Hepatocyte (in vitro differentiated cells): ENCODE data around the gene ACSS3. TPM values are rescaled to one million over a fixed set of nuclear protein-coding genes. Genes with fewer than 3 reads are reported as not detected.

ENCODE experiments used
- DNase-seq: peaks from one replicate; pipeline ENCODE4 v3.0.0-alpha.2; 2016; ENCODE audit warnings: low spot score
- H2AFZ ChIP-seq: fragments of 200-600 bp; sonication (generic); 2 replicates; pipeline ENCODE4 v1.6.0; 2016; ENCODE audit warnings: antibody characterized with exemption, mild to moderate bottlenecking
- H3K27ac ChIP-seq: fragments of 200-600 bp; sonication (generic); 2 replicates; pipeline ENCODE4 v1.5.1; 2016; ENCODE audit warnings: mild to moderate bottlenecking
- H3K27me3 ChIP-seq: fragments of 200-600 bp; sonication (generic); 2 replicates; pipeline ENCODE4 v1.6.1; 2016
- H3K36me3 ChIP-seq: fragments of 200-600 bp; sonication (generic); replicated peaks from 2 replicates; pipeline ENCODE4 v1.5.1; 2016; ENCODE audit warnings: low read depth; ENCODE audit not compliant: insufficient read depth
- H3K4me1 ChIP-seq: fragments of 200-600 bp; sonication (generic); 2 replicates; pipeline ENCODE4 v1.5.1; 2016; ENCODE audit warnings: mild to moderate bottlenecking, moderate library complexity; ENCODE audit not compliant: insufficient read depth
- H3K4me2 ChIP-seq: fragments of 200-600 bp; sonication (generic); 2 replicates; pipeline ENCODE4 v1.6.0; 2016
- H3K4me3 ChIP-seq: fragments of 200-600 bp; sonication (generic); 2 replicates; pipeline ENCODE4 v1.5.1; 2016; ENCODE audit warnings: mild to moderate bottlenecking
- H3K79me2 ChIP-seq: fragments of 200-600 bp; sonication (generic); 2 replicates; pipeline ENCODE4 v1.6.0; 2017; ENCODE audit warnings: mild to moderate bottlenecking
- H3K9me2 ChIP-seq: fragments of 200-600 bp; sonication (generic); replicated peaks from 2 replicates; pipeline ENCODE4 v1.6.0; 2017; ENCODE audit warnings: mild to moderate bottlenecking; ENCODE audit not compliant: insufficient read depth
- H3K9me3 ChIP-seq: fragments of 200-600 bp; sonication (generic); 2 replicates; pipeline ENCODE4 v1.5.1; 2016; ENCODE audit warnings: low read depth, mild to moderate bottlenecking
- H4K20me1 ChIP-seq: fragments of 200-600 bp; sonication (generic); 2 replicates; pipeline ENCODE4 v1.6.0; 2016; ENCODE audit warnings: mild to moderate bottlenecking; ENCODE audit not compliant: insufficient read depth, poor library complexity, severe bottlenecking
- CTCF ChIP-seq: fragments of 200-600 bp; sonication (generic); IDR thresholded peaks from 2 replicates; pipeline ENCODE4 v1.5.1; 2016; ENCODE audit warnings: antibody characterized with exemption, mild to moderate bottlenecking; ENCODE audit not compliant: poor library complexity
- EZH2 ChIP-seq: fragments of 200-600 bp; sonication (generic); IDR thresholded peaks from 2 replicates; pipeline ENCODE4 v1.6.1; 2016; ENCODE audit warnings: antibody characterized with exemption, mild to moderate bottlenecking, borderline replicate concordance
- EZH2phosphoT487 ChIP-seq: fragments of 200-600 bp; sonication (generic); IDR thresholded peaks from one replicate; pipeline ENCODE4 v1.6.1; 2018; ENCODE audit warnings: antibody characterized with exemption, mild to moderate bottlenecking, low read depth, moderate library complexity; ENCODE audit not compliant: unreplicated experiment, severe bottlenecking
- WGBS: methylation state at CpG from one replicate; pipeline ENCODE4 v1.1.6; 2016; ENCODE audit warnings: low lambda C conversion rate; ENCODE audit errors: missing lambda C conversion rate; 5-methylcytosine and 5-hydroxymethylcytosine counted together
- polyA plus RNA-seq: library from polyadenylated mRNA; unstranded; fragments of >200 nt; fragmentation: Nextera tagmentation; extraction: Ambion mirVana; gene quantifications from 2 replicates; pipeline ENCODE4 v1.2.1, GENCODE V29; 2016
- total RNA-seq: library from RNA; depleted of rRNA; stranded (reverse); fragments of >200 nt; gene quantifications from 2 replicates; pipeline ENCODE4 v1.2.3, GENCODE V29; 2014

The ACSS3 gene
- total and polyA plus RNA-seq, 2 experiments from 2014 or later, result 8.5 to 31.4 TPM

- H3K36me3 ChIP-seq, result no peaks in the 10 kb centered on the region
- no peaks in the 10 kb centered on the region for H3K9me3 ChIP-seq
- H4K20me1 ChIP-seq, result no peaks in the 10 kb centered on the region
- TF ChIP-seq EZH2 (no peak), EZH2phosphoT487 (no peak), CTCF (no peak)
- H3K9me2 ChIP-seq, result no peaks in the 10 kb centered on the region
- H3K4me3 ChIP-seq, result no peak overlapping the region
- peaks cover 18% of the 10 kb centered on the region for H3K4me1 ChIP-seq
- H3K79me2 ChIP-seq, result peaks cover 19% of the 10 kb centered on the region
- no peak for DNase-seq
- H3K4me2 ChIP-seq, result peak overlapping the region; percentile 92
- 61% methylated on average over 4 of the region's 4 CpGs for WGBS
- no peak overlapping the region for H2AFZ ChIP-seq
- no peaks in the 10 kb centered on the region for H3K27me3 ChIP-seq
- no peak overlapping the region for H3K27ac ChIP-seq
These were observed 2.6 kb downstream of the ACSS3 start for GRCh38 chr12:81080431-81080983.

DNA sequence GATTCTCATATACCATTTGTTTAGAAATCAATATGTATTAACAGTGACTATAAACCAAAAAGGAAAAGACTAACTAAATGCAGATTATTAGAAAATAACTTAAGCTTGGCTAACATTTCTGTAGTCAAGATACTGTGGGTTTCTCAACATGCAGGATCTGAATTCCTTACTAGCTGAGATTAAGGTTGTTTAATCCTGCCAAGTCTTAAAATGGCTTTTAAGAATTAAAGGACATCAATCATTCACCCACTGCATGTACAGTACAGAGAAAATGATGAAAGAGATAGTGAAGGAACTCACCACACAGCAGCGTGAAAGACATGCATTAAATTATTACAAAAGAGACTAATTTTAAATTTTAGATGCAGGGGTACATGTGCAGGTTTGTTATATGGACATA is 3.8 kb downstream of the ACSS3 start:
- Histone ChIP-seq H3K9me2 (no peaks in the 10 kb centered on the region), H3K27me3 (no peaks in the 10 kb centered on the region), H4K20me1 (no peaks in the 10 kb centered on the region), H3K4me3 (no peak overlapping the region), H2AFZ (no peak overlapping the region), H3K9me3 (no peaks in the 10 kb centered on the region), H3K36me3 (no peaks in the 10 kb centered on the region), H3K4me2 (no peak overlapping the region), H3K4me1 (peaks cover 21% of the 10 kb centered on the region), H3K79me2 (peaks cover 19% of the 10 kb centered on the region), H3K27ac (no peak overlapping the region)
- TF ChIP-seq EZH2 (no peak), CTCF (no peak), EZH2phosphoT487 (no peak)
- 76% methylated on average over 1 of the region's 1 CpG for WGBS
- DNase-seq, result no peak

DNA sequence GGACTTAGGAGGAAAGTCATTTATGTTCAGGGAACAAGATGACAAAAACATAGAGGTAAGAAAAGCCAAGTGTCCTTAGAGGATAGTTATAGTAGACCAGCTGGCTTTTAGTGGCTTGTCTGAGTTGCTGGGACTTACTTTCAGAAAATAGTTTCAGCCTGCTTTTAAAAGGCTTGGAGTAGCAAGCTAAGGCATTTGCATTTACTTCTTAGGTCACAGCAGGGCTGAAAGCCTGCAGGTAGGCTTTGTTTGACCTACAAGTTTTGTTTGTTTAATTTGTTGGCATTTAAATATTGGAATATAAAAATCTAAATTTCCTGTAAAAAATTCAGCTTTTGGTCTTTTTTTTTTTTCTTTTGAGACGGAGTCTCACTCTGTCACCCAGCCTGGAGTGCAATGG is 5.1 kb downstream of the ACSS3 start:
- no peaks in the 10 kb centered on the region for H3K27me3 ChIP-seq
- no peak overlapping the region for H2AFZ ChIP-seq
- peaks cover 22% of the 10 kb centered on the region for H3K79me2 ChIP-seq
- H3K27ac ChIP-seq, result no peak overlapping the region
- H3K9me3 ChIP-seq, result no peaks in the 10 kb centered on the region
- TF ChIP-seq EZH2 (no peak), EZH2phosphoT487 (no peak)
- no peaks in the 10 kb centered on the region for H3K9me2 ChIP-seq
- no peaks in the 10 kb centered on the region for H4K20me1 ChIP-seq
- no peak overlapping the region for H3K4me2 ChIP-seq
- 100% methylated on average over 1 of the region's 1 CpG for WGBS
- H3K4me3 ChIP-seq, result no peak overlapping the region
- peaks cover 17% of the 10 kb centered on the region for H3K4me1 ChIP-seq
- H3K36me3 ChIP-seq, result no peaks in the 10 kb centered on the region
- DNase-seq, result no peak

GRCh38 chr12:81083906-81084513 is 6.1 kb downstream of the ACSS3 start:
- Histone ChIP-seq H2AFZ (no peak overlapping the region), H3K79me2 (peaks cover 22% of the 10 kb centered on the region), H3K27me3 (no peaks in the 10 kb centered on the region), H3K4me3 (no peak overlapping the region), H3K9me2 (no peaks in the 10 kb centered on the region), H3K4me1 (peaks cover 16% of the 10 kb centered on the region), H3K27ac (peak overlapping the region; percentile 25), H3K36me3 (no peaks in the 10 kb centered on the region), H4K20me1 (no peaks in the 10 kb centered on the region), H3K9me3 (no peaks in the 10 kb centered on the region), H3K4me2 (no peak overlapping the region)
- DNase-seq, result no peak
- TF ChIP-seq EZH2, result no peak
- no peak for TF ChIP-seq CTCF
- WGBS, result 66% methylated on average over 7 of the region's 7 CpGs
